Suppressor macrophage (primary cell): ENCODE data around the gene WDR70.
A peak's percentile ranks its signal among the peaks of the same experiment; 100 is the strongest.
"Not testable (repeated sequence)": the region's sequence is repeated elsewhere in the genome, so short reads cannot be mapped to it uniquely, and the experiment has no call there.

Experiments
- DNase-seq, 4 experiments: peaks; one replicate each; pipeline ENCODE4 v3.0.0-alpha.2; 2020 to 2022
- total RNA-seq, 17 experiments: gene quantifications; one replicate each; lab custom pipeline; 2026; ENCODE audit warnings: mixed read lengths in 6 of 17, inconsistent platforms in 3 of 17; lab: John Stamatoyannopoulos, UW

Gene WDR70
- total RNA-seq: 10.8 to 36.8 (median 28.3) reads per million in 17 experiments

- peak; percentile 96 to 97 (median 96) for DNase-seq
These were observed at the start of gene WDR70 for GRCh38 chr5:37379100-37379628. Gene WDR70, plus strand, starts transcription at chr5:37379318. Its CDS starts 50 bp downstream, at chr5:37379368.

GRCh38 chr5:37334754-37335153 is 44.4 kb upstream of the WDR70 start:
- DNase-seq: not testable (repeated sequence)

- DNase-seq: not testable (repeated sequence)
These were observed 36.4 kb upstream of the WDR70 start for GRCh38 chr5:37342741-37343140.

GRCh38 chr5:37355161-37355560 is 24.0 kb upstream of the WDR70 start:
- no peak for DNase-seq

DNA sequence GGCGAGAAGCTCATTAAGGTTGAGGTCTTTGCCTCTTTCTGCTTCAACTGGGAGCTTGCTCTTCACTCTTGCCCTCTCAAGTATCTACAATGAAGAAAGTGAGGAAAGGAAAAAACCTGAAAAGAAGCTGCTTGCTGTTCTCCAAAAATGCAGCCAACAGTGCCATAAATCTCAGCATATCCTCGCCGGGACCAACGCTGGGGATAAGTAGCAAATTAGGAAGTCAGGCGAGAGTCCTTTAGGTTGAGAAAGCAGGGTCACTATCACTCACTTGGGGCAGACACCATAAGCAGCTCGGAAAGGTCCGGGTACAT is 8.6 kb upstream of the WDR70 start:
- peak in 2 of 4 experiments; percentile 1 to 4 for DNase-seq

DNA sequence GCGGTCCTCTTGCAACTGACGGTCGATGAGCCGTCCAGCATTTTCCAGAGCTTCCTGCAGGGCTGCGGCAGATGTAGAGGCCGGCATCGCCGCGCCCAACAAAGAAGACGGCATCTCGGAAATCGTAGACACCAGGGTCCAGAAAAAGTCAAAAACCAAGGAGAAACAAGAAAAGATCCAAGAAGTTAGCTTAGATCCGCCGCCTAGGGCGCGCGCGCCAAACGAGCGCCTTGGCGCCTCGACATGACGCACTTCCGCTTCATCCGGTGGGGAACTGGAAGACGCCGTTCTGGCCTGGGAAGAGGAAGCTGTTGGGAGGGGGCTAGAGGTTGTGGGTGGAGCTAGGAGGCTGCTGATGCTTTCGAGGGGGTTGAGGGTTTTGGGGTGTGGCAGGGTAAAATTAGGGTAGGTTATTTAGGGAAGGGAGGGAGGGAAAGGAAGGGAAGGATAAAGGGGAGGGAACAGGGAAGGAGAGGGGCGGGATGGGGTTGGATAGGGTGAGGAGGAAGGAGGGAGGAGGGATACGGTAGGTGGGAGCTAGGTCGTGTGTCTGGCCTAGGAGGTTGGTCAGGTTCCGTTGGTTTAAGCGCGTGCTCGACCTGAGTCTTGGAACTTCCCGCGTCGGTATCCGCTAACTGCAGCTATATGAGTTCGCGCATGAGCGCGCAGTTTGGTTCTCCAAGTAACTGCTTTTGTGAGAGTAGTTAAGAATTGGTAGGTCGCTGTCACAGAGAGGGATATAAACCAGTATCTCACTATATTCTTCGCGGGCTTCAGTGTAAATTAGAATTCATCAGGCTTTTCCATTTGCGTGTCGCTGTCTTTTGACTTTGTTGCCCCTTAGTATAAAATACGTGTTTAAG is 8.0 kb upstream of the WDR70 start, which contains the start of gene NUP155:
Gene NUP155 (minus strand): TSS at position 243 of the 863 bp plus-strand sequence. CDS start 129 bp downstream, at position 114.
- DNase-seq: peak; percentile 93 to 96 (median 96)

DNA sequence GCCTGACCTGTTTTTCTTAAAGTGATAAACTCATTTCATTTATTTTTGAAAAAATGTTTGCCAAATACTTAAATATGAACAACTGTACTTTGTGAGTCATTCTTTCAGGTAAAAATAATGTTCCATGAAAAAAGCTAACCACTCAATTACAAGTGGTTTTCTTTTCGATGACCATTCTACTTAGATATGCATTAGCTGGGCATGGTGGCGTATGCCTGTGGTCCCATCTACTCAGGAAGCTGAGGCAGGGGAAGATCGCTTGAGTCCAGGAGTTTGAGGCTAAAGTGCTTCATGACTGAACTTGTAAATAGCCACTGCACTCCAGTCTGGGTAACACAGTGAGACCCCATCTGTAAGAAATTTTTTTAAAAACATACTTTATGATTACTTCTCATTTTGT is 4.0 kb upstream of the WDR70 start:
- DNase-seq: no peak

DNA sequence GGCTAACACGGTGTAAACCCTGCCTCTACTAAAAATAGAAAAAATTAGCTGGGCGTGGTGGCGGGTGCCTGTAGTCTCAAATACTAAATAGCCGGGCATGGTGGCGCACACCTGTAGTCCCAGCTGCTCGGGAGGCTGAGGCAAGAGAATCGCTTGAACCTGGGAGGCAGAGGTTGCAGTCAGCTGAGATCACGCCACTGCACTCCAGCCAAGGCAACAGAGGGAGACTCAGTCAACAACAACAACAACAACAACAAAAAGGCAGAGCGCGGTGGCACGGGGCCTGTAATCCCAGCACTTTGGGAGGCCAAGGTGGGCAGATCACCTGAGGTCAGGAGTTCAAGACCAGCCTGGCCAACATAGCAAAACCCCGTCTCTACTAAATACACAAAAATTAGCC is 1.1 kb upstream of the WDR70 start:
- not testable (repeated sequence) for DNase-seq

DNA sequence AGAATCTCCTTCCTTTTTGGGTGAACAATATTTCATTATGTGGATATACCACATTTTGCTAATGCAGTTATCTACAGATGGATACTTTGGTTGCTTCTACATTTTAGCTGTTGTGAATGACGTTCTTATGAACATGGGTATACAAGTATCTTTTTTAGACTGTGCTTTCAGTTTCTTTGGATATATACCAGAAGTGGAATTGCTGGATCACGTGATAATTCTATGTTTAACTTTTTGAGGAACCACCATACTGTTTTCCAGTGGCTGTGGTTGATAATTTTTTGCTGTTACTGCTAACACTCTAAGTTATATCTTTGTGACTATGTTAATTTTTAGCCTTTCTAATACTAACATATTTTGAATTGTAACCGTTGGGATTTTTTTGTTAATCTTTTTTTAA is 12.5 kb downstream of the WDR70 start:
- DNase-seq: peak; percentile 16 to 82 (median 54)

- peak in 2 of 4 experiments; percentile 17 to 20 for DNase-seq
These were observed 17.2 kb downstream of the WDR70 start for GRCh38 chr5:37396352-37396751.

DNA sequence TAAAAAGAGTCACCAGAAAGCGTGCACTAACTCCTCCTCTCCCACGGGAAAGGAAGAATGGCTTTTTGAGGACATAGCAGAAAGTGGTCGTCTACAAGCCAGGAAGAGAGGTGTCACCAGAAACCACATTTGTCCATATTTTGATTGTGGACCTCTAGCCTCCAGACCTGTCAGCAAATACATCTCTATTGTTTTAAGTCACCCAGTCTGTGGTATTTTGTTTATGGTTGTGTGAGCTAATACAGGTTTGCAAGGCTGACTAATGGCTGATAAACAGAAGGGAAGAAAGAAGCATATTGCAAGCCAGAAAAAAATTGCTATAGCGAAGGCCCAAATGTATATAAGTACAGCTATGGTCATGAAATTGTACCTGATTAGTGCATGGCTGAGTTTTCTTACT is 21.4 kb downstream of the WDR70 start:
- no peak for DNase-seq

DNA sequence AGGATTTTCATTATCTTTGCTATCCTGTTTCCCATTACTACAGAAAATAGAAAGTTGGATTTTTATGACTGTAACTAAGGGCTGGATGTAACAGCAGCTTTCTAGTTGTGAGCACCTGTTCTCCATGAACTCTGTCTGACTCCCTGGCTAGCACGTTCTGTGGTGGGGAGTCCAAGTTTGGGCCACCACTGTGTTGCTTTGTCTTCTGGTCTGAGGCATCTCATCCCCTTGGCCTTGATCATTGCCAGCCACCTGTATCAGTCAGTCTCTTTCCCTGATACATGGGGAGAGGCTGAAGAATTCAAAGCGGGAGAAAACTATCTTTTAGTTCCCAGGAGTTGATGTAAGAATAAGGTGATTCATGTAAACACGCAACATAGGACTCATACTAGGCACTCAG is 33.4 kb downstream of the WDR70 start:
- DNase-seq: no peak

DNA sequence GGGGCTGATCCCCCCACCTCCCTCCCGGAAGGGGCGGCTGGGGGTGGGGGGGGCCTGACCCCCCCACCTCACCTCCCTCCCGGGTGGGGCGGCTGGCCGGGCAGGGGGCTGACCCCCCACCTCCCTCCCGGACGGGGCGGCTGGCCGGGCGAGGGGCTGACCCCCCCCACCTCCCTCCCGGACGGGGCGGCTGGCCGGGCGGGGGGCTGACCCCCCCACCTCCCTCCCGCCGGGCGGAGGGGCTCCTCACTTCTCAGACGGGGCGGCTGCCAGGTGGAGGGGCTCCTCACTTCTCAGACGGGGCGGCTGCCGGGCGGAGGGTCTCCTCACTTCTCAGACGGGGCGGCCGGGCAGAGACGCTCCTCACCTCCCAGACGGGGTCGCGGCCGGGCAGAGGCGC is 36.3 kb downstream of the WDR70 start:
- not testable (repeated sequence) for DNase-seq

DNA sequence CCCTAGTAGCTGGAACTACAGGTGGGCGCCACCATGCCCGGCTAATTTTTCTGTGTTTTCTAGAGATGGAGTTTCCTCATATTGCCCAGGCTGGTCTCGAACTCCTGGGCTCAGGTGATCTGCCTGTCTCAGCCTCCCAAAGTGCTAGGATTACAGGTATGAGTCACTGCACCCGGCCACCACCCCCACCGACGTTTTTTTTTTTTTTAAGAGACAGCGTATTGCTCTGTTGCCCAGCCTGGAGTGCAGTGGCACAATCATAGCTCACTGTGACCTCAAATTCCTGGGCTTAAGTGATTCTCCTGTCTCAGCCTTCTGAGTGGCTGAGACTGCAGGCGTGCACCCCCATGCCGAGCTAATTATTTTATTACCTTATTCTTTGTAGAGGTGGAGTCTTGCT is 38.2 kb downstream of the WDR70 start:
- DNase-seq: no peak

DNA sequence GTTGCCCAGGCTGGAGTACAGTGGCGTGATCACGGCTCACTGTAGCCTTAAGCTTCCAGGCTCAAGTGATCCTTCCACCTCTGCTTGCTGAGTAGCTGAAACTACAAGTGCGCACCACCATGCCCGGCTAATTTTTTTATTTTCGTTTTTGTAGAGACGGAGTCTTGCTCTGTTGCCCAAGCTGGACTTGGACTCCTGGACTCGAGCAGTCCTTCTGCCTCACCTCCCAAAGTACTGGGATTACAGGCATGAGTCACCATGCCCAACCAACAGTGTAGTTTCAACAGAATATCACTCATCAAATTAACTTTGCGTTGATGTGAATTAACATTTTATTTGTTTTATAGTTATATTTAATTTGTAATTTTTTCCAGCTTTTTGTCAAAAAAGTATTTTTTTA is 45.3 kb downstream of the WDR70 start:
- DNase-seq: no peak

- no peak for DNase-seq
These were observed 48.9 kb downstream of the WDR70 start for GRCh38 chr5:37428044-37428443.

DNA sequence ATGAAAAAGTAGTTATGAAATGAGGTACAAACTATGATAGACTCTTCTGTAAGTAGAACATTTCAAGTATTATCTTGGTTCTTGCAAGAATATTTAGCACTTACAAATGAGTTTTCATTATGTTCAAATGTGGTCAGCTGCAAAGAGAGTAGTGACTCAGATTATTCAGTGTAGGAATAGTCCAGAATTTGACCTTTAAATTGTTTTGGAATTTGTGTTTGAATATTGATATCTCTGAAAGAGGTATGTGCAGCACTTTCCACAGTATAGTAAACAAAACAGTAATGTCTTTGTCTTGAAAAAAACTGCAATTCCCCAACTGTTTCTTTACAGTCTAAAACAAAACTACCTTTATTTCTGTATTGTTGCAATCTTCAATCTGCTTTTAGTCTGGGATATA is 56.1 kb downstream of the WDR70 start:
- DNase-seq: no peak

DNA sequence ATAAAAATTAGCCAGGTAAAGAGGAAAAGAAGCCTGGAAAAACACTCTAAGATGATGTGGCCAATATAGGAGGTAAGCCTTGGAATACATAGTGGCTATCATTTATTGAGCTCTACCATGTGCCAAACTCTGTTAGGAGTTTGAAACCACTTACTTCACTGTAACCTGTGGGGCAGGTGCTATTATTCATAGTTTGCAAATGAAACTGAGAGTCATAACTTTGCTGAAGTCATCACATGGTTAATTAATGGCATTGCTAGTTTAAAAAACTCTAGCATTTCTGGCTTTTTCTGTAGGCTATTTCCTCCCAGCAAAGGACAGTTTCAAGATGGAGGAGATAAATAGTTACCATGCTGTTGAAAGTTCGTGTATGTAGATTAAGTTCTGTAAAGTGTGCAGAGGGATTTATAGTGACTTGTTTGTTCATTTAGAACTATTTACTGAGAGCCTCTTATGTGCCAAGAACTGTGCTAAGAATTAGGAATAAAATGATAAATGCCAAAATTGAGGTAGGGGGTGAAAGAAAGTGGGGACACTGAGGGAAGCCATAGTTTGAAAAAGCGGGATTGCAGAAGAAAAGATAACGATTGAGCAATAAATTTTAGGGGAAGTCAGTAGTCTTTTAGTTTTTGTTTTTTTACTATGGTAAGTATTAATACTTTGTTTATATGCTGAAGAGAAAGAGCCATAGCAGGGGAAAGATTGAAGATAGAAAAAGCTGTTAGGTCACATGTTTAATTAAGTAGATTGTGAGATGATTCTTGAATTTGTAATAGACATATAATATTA is 57.2 kb downstream of the WDR70 start:
- DNase-seq: peak in 1 of 4 experiments; percentile 12

- no peak for DNase-seq
These were observed 58.6 kb downstream of the WDR70 start for GRCh38 chr5:37437711-37438110.

DNA sequence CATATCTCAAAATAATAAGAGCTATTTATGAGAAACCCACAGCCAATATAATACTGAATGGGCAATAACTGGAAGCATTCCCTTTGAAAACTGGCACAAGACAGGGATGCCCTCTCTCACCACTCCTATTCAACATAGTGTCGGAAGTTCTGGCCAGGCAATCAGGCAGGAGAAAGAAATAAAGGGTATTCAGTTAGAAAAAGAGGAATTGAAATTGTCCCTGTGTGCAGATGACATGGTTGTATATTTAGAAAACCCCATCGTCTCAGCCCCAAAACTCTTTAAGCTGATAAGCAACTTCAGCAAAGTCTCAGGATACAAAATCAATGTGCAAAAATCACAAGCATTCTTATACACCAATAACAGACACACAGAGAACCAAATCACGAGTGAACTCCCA is 66.7 kb downstream of the WDR70 start:
- DNase-seq: not testable (repeated sequence)

DNA sequence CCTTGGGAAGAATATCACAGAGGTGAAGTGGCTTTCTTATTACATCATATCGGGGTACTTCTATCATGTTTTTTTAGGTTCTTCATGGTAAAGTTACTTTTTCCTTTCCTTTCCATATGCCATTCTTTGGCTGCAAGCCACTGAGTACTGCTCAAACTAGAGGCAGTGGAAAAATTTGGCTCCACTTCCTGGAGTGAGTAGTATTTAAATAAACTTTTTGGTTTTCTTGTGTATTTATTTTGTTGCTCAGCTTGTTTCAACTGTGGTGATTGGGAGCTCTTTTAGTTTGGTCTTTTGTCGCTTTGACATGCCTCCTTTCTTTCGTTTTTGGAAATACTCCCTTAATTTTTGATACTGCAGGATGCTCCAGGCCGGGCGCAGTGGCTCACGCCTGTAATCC is 69.8 kb downstream of the WDR70 start:
- no peak for DNase-seq

DNA sequence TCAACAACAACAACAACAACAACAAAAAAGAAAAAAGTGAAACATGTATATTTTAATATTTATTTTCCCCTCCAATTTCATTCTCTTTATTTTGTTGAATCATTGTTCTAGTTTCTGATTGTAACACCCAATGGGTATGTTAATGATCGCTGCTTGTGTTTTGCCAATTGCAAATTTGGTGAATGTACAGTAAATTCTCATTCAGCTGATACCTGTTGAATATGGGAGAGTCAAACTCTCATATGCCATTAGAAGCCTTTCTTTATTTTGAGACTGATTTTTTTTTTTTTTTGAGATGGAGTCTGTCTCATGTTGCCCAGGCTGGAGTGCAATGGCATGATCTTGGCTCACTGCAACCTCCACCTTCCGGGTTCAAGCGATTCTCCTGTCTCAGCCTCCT is 72.9 kb downstream of the WDR70 start:
- not testable (repeated sequence) for DNase-seq

GRCh38 chr5:37453252-37453651 is 74.1 kb downstream of the WDR70 start:
- not testable (repeated sequence) for DNase-seq
